Measurements from ENCODE around the gene CCDC7.
"Not testable (repeated sequence)": the region's sequence is repeated elsewhere in the genome, so short reads cannot be mapped to it uniquely, and the experiment has no call there.

GRCh38 chr10:32488038-32488437 is 42.1 kb downstream of the CCDC7 start:
- TF ChIP-seq ARNTL (CRISPR knock-in tag; IDR thresholded peaks at IDR 0.05; ENCODE audit: borderline replicate concordance, low read depth); ISL1 (CRISPR knock-in tag; IDR thresholded peaks at IDR 0.05); BACH2 (CRISPR knock-in tag; IDR thresholded peaks at IDR 0.05; ENCODE audit: borderline replicate concordance); ZC3H10 (CRISPR knock-in tag; IDR thresholded peaks at IDR 0.05); ZFP30 (CRISPR knock-in tag; IDR thresholded peaks at IDR 0.05); PATZ1 (CRISPR knock-in tag; IDR thresholded peaks at IDR 0.05; ENCODE audit: borderline replicate concordance); CSRNP3 (CRISPR knock-in tag; IDR thresholded peaks at IDR 0.05); CSDC2 (CRISPR knock-in tag; IDR thresholded peaks at IDR 0.05); TOX (CRISPR knock-in tag; IDR thresholded peaks at IDR 0.05; ENCODE audit: borderline replicate concordance); CREB5 (CRISPR knock-in tag; IDR thresholded peaks at IDR 0.05; ENCODE audit: low read depth): not testable (repeated sequence)
